ENCODE data around the gene MYO5B.

The MYO5B gene

DNA sequence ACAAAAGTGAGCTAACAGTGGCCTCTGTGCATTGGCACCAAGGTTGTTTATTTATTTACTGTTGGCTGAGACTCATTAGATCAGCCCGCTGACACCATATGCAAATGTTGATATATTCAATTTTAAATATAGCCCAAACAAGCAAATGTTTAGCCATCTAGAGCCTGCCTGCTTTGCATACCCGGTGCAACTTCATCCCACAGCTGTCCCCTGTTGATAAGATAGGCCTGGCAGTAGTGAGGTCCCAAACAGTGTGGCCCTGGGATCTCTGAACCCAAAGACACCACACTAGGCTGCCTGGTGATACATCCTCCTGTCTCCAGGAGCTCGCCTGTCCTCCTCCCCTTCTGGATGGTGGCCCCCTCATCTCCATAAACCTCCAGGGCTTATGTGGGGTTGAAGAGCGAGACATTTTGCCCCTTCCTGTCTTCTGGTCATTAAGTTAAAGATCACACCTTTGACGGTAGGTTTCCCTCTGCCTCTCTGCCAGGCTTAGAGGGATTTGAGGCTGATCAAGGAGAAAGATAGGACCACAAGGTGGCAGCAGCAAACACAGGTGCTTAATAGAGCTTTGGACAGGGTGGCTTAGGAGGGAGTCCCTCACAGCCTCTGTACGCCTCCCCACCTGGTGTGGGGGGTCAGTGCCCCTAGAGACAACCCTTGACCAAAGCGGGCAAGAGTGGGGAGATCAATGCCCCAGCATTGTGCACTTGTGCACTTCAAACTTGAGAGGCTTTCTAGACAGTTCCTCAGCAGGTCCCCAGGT is 23.7 kb upstream of the MYO5B start:
- TF ChIP-seq, protein P1, sequence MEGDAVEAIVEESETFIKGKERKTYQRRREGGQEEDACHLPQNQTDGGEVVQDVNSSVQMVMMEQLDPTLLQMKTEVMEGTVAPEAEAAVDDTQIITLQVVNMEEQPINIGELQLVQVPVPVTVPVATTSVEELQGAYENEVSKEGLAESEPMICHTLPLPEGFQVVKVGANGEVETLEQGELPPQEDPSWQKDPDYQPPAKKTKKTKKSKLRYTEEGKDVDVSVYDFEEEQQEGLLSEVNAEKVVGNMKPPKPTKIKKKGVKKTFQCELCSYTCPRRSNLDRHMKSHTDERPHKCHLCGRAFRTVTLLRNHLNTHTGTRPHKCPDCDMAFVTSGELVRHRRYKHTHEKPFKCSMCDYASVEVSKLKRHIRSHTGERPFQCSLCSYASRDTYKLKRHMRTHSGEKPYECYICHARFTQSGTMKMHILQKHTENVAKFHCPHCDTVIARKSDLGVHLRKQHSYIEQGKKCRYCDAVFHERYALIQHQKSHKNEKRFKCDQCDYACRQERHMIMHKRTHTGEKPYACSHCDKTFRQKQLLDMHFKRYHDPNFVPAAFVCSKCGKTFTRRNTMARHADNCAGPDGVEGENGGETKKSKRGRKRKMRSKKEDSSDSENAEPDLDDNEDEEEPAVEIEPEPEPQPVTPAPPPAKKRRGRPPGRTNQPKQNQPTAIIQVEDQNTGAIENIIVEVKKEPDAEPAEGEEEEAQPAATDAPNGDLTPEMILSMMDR (IDR thresholded peaks at IDR 0.05; ENCODE audit: unreplicated experiment in 3 of 3), result peak in 1 of 3 experiments; percentile 24
- H3K4me1 Mint-ChIP-seq, result peaks cover 2% of the 10 kb centered on the region
- peaks cover 28% of the 10 kb centered on the region for H3K9me3 Mint-ChIP-seq
- peaks cover 13% of the 10 kb centered on the region for H3K36me3 Mint-ChIP-seq (ENCODE audit: low read depth)
- no peak overlapping the region for H3K27ac Mint-ChIP-seq
- H3K4me3 Mint-ChIP-seq, result no peak overlapping the region
- peaks cover 47% of the 10 kb centered on the region for H3K27me3 Mint-ChIP-seq (ENCODE audit: low read depth)

DNA sequence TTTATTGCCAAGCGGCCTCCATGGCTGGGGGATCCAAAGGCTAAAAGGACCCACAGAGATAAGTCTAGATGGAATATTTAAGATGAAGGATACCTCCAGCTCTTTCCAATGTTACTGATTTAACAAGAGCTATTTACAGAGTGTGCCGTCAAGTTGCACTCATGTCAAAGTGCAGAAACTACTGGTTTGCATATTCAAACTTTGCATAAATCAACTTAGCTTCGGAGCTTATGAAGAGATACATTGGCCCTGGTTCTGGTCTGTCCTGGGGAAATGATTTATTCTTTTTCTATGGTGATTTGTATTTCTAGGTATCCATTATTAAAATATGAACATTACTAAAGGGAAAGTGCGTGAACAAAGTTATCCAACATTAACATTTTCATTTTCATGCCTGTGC is 14.4 kb upstream of the MYO5B start:
- H3K36me3 Mint-ChIP-seq (ENCODE audit: low read depth), result no peaks in the 10 kb centered on the region
- H3K4me1 Mint-ChIP-seq, result peaks cover 9% of the 10 kb centered on the region
- H3K4me3 Mint-ChIP-seq, result no peak overlapping the region
- TF ChIP-seq, protein P1 (IDR thresholded peaks at IDR 0.05; ENCODE audit: unreplicated experiment in 3 of 3), result no peak
- peaks cover 60% of the 10 kb centered on the region for H3K27me3 Mint-ChIP-seq (ENCODE audit: low read depth)
- no peaks in the 10 kb centered on the region for H3K9me3 Mint-ChIP-seq
- no peak overlapping the region for H3K27ac Mint-ChIP-seq

DNA sequence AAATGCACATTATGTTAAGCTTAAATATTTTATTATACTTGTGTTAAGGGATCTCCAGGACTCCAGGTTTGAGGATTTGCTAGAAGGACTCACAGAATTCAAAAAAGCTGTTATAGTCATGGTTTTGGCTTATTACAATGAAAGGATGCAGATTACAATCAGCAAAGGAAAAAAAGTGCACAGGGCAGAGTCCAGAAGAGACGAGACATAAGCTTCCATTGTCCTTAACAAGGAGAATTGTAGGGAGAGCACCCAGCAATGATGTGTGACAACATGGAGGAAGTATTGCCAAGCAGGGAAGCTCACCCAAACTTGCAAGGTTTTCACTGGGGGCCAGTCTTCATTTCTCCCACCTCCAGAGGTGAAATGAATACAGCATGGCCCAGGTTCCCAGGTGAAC is 12.8 kb upstream of the MYO5B start:
- Mint-ChIP-seq H3K4me1 (peaks cover 15% of the 10 kb centered on the region), H3K36me3 (ENCODE audit: low read depth) (no peaks in the 10 kb centered on the region), H3K4me3 (no peak overlapping the region), H3K9me3 (no peaks in the 10 kb centered on the region), H3K27ac (no peak overlapping the region), H3K27me3 (ENCODE audit: low read depth) (peaks cover 71% of the 10 kb centered on the region)
- TF ChIP-seq, protein P1 (IDR thresholded peaks at IDR 0.05; ENCODE audit: unreplicated experiment in 3 of 3), result no peak

DNA sequence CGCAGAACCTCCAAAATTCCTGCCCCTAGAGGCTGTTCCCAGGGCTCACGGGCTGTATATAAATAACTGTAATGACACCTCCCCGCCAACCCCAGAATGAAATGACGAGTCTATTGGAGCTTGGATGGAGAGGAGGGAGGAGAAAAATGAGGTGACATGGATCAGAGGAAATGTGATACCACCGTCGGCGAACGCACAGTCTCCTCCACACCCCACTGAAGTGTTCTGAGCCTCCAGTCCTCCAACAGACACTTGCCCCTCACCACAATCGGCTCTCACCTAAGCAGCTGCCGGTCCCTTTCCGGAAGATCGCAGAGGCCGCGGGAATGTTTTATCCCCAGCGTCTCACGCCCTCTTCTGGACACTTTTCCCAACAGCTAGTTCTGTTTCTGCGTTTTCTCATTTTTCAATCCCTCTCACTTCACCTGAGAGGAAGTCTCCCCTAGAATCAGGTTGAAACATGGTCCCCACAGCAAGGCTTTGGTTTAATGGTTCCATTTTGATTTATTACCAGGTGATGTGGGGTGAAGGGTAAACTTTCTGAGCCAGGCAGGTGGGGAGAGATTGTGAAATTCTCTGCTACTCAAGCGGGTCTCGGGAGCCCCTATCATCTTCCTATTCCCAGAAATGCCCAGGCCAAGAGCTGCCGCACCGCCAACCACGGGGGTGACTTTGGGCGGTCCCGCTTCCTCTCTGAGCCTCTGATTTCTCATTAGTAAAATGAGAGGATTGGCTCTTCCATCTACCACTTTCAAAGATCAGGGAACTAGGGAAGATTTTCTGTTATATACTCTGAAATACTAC is 9.1 kb upstream of the MYO5B start:
- peaks cover 20% of the 10 kb centered on the region for H3K4me1 Mint-ChIP-seq
- peaks cover 7% of the 10 kb centered on the region for H3K9me3 Mint-ChIP-seq
- H3K36me3 Mint-ChIP-seq (ENCODE audit: low read depth), result no peaks in the 10 kb centered on the region
- peak overlapping the region; percentile 5 to 54 (median 47) for H3K4me3 Mint-ChIP-seq
- TF ChIP-seq, protein P1 (IDR thresholded peaks at IDR 0.05; ENCODE audit: unreplicated experiment in 3 of 3), result peak; percentile 59 to 84 (median 73)
- H3K27ac Mint-ChIP-seq, result no peak overlapping the region
- H3K27me3 Mint-ChIP-seq (ENCODE audit: low read depth), result peaks cover 72% of the 10 kb centered on the region

DNA sequence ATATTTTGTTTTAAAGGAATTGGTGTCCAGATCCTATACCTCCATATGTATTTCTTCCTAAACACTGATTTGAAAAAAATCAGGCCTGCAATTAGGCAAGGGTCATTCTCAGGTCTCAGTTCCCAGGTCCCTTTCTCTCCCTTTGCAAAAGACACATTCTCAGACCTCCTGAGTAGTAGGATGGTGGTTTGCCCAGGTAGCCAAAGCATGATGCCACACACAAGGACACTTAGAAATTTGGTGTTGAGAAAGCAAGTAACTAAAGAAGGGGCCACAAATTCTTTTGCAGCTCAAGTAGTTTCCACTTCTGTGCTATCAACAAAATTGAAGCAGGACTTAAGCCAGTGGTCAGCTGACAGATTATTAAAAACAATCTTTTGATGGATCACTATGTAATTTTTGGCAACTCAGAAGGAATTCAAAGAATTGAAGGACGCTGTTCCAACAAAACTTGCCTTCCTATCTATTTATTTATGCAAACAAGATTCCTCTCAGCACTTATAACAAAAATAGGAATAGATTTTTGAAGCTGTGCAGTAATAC is 6.6 kb upstream of the MYO5B start:
- Mint-ChIP-seq H3K9me3 (peaks cover 12% of the 10 kb centered on the region), H3K4me1 (peaks cover 22% of the 10 kb centered on the region), H3K27me3 (ENCODE audit: low read depth) (peaks cover 83% of the 10 kb centered on the region), H3K27ac (no peak overlapping the region), H3K4me3 (no peak overlapping the region), H3K36me3 (ENCODE audit: low read depth) (no peaks in the 10 kb centered on the region)
- TF ChIP-seq, protein P1 (IDR thresholded peaks at IDR 0.05; ENCODE audit: unreplicated experiment in 3 of 3), result no peak
